Motor neuron (in vitro differentiated cells): ENCODE data around the gene FMN1. TPM values are rescaled to one million over a fixed set of nuclear protein-coding genes. Genes with fewer than 3 reads are reported as not detected.
"Not testable (repeated sequence)": the region's sequence is repeated elsewhere in the genome, so short reads cannot be mapped to it uniquely, and the experiment has no call there.

ENCODE experiments used
- ATAC-seq, 8 experiments: fragments of 200-7000 bp; cut with Tn5 transposase; replicated peaks in 6 of 8; 2 replicates each; pipeline ENCODE4 v1.8.0; 2021; ENCODE audit warnings: mild to moderate bottlenecking in 8 of 8, moderate library complexity in 8 of 8
- H3K27ac ChIP-seq, 2 donors: fragments of 250-450 bp; sonication (Bioruptor Pico); 2 replicates each; pipeline ENCODE4 v1.9.0; 2021; ENCODE audit warnings: antibody characterized with exemption in 2 of 2, mild to moderate bottlenecking in 2 of 2, moderate library complexity in 1 of 2
- H3K4me1 ChIP-seq, 2 donors: fragments of 250-450 bp; sonication (Bioruptor Pico); replicated peaks in 1 of 2; 2 replicates each; pipeline ENCODE4 v1.6.1; 2021; ENCODE audit warnings: antibody characterized with exemption in 2 of 2, mild to moderate bottlenecking in 2 of 2, moderate library complexity in 1 of 2
- H3K4me3 ChIP-seq, 5 donors: fragments of 250-450 bp; sonication (Bioruptor Pico); 2 replicates each; pipeline ENCODE4 v1.9.0; 2021; ENCODE audit warnings: antibody characterized with exemption in 5 of 5, mild to moderate bottlenecking in 5 of 5, moderate library complexity in 4 of 5
- WGBS, 10 experiments: fragments of 450-650 bp; shearing (Covaris generic); methylation state at CpG; one replicate each; pipeline ENCODE4 v1.0.0; 2022; 5-methylcytosine and 5-hydroxymethylcytosine counted together
- in situ Hi-C, 9 experiments: fragments of 400-800 bp; cut with MboI; loops; one replicate each; pipeline ENCODE4 v1.15.0; 2021; ENCODE audit warnings: low sequenced_read_pairs in 9 of 9, low pct_unique_long_range_greater_than_20kb in 2 of 9; ENCODE audit not compliant: unreplicated experiment in 9 of 9
- total RNA-seq, 8 experiments: library from RNA; unstranded; fragments of 300-600 nt; gene quantifications; 2 replicates each; pipeline versions ENCODE4 v1.2.3 to v1.2.4, GENCODE V29; 2022

The FMN1 gene
- total RNA-seq, 8 experiments from 2014 or later = 0.27 to 4.2 (median 2.0) TPM

GRCh38 chr15:33074212-33074611 is 120.3 kb downstream of the FMN1 start:
- no peak for ATAC-seq
- H3K4me1 ChIP-seq = no peaks in the 10 kb centered on the region
- no peak overlapping the region for H3K4me3 ChIP-seq
- in situ Hi-C loops = no loop called here
- 20 to 100% (median 91%) methylated on average over 1 to 3 of the region's 3 CpGs; no CpG with 5 or more reads in 2 of the 10 experiments for whole genome bisulfite sequencing, 10 experiments
- H3K27ac ChIP-seq = no peak overlapping the region

- Histone ChIP-seq H3K4me1 (peaks cover 11 to 13% of the 10 kb centered on the region in 2 donors), H3K4me3 (no peak overlapping the region), H3K27ac (no peak overlapping the region)
- WGBS, 10 experiments = 0 to 83% (median 65%) methylated on average over 1 to 3 of the region's 3 CpGs; no CpG with 5 or more reads in 4 of the 10 experiments
- in situ Hi-C loops = no loop called here
- no peak for ATAC-seq
These were observed 123.1 kb downstream of the FMN1 start for GRCh38 chr15:33071451-33071850.

GRCh38 chr15:33069903-33070302 is 124.6 kb downstream of the FMN1 start:
- in situ Hi-C loops, H3K27ac ChIP-seq, ATAC-seq, H3K4me3 ChIP-seq: not testable (repeated sequence)
- H3K4me1 ChIP-seq = peaks cover 11 to 13% of the 10 kb centered on the region in 2 donors
- WGBS, 10 experiments = 81 to 100% (median 93%) methylated on average over 3 to 14 of the region's 16 CpGs; no CpG with 5 or more reads in 1 of the 10 experiments

GRCh38 chr15:33069161-33069560 is 125.4 kb downstream of the FMN1 start:
- ATAC-seq = peak in 1 of 8 experiments; percentile 14
- Histone ChIP-seq H3K4me3 (no peak overlapping the region), H3K4me1 (peaks cover 11 to 13% of the 10 kb centered on the region in 2 donors), H3K27ac (no peak overlapping the region)
- in situ Hi-C loops = no loop called here

- Histone ChIP-seq H3K4me1 (peaks cover 11 to 13% of the 10 kb centered on the region in 2 donors), H3K4me3 (no peak overlapping the region), H3K27ac (no peak overlapping the region)
- in situ Hi-C loops = no loop called here
- peak; percentile 40 to 96 (median 61) for ATAC-seq
- 43 to 81% (median 61%) methylated on average over 1 to 8 of the region's 8 CpGs; no CpG with 5 or more reads in 1 of the 10 experiments for WGBS, 10 experiments
These were observed 126.0 kb downstream of the FMN1 start for GRCh38 chr15:33068511-33068990.

GRCh38 chr15:33068007-33068481 is 126.5 kb downstream of the FMN1 start:
- in situ Hi-C loops = no loop called here
- Histone ChIP-seq H3K4me3 (no peak overlapping the region), H3K4me1 (peaks cover 11 to 13% of the 10 kb centered on the region in 2 donors), H3K27ac (no peak overlapping the region)
- ATAC-seq = peak; percentile 12 to 85 (median 70)
- WGBS, 10 experiments = 0 to 73% (median 32%) methylated on average over 1 to 9 of the region's 14 CpGs; no CpG with 5 or more reads in 2 of the 10 experiments

GRCh38 chr15:33067456-33067855 is 127.1 kb downstream of the FMN1 start:
- Histone ChIP-seq H3K4me1 (peaks cover 11 to 13% of the 10 kb centered on the region in 2 donors), H3K4me3 (no peak overlapping the region), H3K27ac (no peak overlapping the region)
- no peak for ATAC-seq
- 0 to 100% (median 81%) methylated on average over 1 to 8 of the region's 9 CpGs; no CpG with 5 or more reads in 2 of the 10 experiments for WGBS, 10 experiments
- in situ Hi-C loops = no loop called here

- no peak overlapping the region for H3K4me3 ChIP-seq
- 60 to 100% (median 89%) methylated on average over 1 to 6 of the region's 8 CpGs; no CpG with 5 or more reads in 4 of the 10 experiments for WGBS, 10 experiments
- no peak for ATAC-seq
- in situ Hi-C loops = no loop called here
- no peak overlapping the region for H3K27ac ChIP-seq
- H3K4me1 ChIP-seq = peaks cover 11 to 13% of the 10 kb centered on the region in 2 donors
These were observed 127.9 kb downstream of the FMN1 start for GRCh38 chr15:33066584-33066983.

GRCh38 chr15:33064878-33065277 is 129.6 kb downstream of the FMN1 start:
- H3K4me1 ChIP-seq = peaks cover 11 to 13% of the 10 kb centered on the region in 2 donors
- 17 to 90% (median 63%) methylated on average over 1 to 3 of the region's 3 CpGs; no CpG with 5 or more reads in 2 of the 10 experiments for WGBS, 10 experiments
- ATAC-seq = no peak
- in situ Hi-C loops = no loop called here
- no peak overlapping the region for H3K4me3 ChIP-seq
- no peak overlapping the region for H3K27ac ChIP-seq

GRCh38 chr15:33059184-33059583 is 135.3 kb downstream of the FMN1 start:
- WGBS, 10 experiments = 5 to 100% (median 76%) methylated on average over 1 to 3 of the region's 3 CpGs
- in situ Hi-C loops = no loop called here
- Histone ChIP-seq H3K27ac (no peak overlapping the region), H3K4me3 (no peak overlapping the region), H3K4me1 (no peaks in the 10 kb centered on the region)
- ATAC-seq = peak in 2 of 8 experiments; percentile 35 to 59

- in situ Hi-C loops = no loop called here
- H3K4me1 ChIP-seq = no peaks in the 10 kb centered on the region
- no peak overlapping the region for H3K27ac ChIP-seq
- ATAC-seq = no peak
- WGBS, 10 experiments = 80 to 100% (median 94%) methylated on average over 1 to 5 of the region's 8 CpGs; no CpG with 5 or more reads in 2 of the 10 experiments
- H3K4me3 ChIP-seq = no peak overlapping the region
These were observed 136.7 kb downstream of the FMN1 start for GRCh38 chr15:33057845-33058244.

- 52 to 100% (median 92%) methylated on average over 1 to 2 of the region's 2 CpGs; no CpG with 5 or more reads in 2 of the 10 experiments for WGBS, 10 experiments
- Histone ChIP-seq H3K27ac (no peak overlapping the region), H3K4me3 (no peak overlapping the region), H3K4me1 (no peaks in the 10 kb centered on the region)
- ATAC-seq = no peak
- in situ Hi-C loops = no loop called here
These were observed 138.6 kb downstream of the FMN1 start for GRCh38 chr15:33055962-33056361.

- in situ Hi-C loops = no loop called here
- no peak overlapping the region for H3K27ac ChIP-seq
- 0 to 100% (median 67%) methylated on average over 1 to 4 of the region's 5 CpGs; no CpG with 5 or more reads in 1 of the 10 experiments for WGBS, 10 experiments
- ATAC-seq = no peak
- no peaks in the 10 kb centered on the region for H3K4me1 ChIP-seq
- H3K4me3 ChIP-seq = no peak overlapping the region
These were observed 143.0 kb downstream of the FMN1 start for GRCh38 chr15:33051528-33051927.

GRCh38 chr15:33048255-33048654 is 146.3 kb downstream of the FMN1 start:
- Histone ChIP-seq H3K27ac (no peak overlapping the region), H3K4me3 (no peak overlapping the region), H3K4me1 (no peaks in the 10 kb centered on the region)
- no peak for ATAC-seq
- in situ Hi-C loops = no loop called here
- 33 to 90% (median 80%) methylated on average over 1 to 2 of the region's 2 CpGs; no CpG with 5 or more reads in 2 of the 10 experiments for WGBS, 10 experiments
